Stimulated activated CD8-positive, alpha-beta memory T cell treated with anti-CD3 and anti-CD28 coated beads, Interleukin-12 subunit alpha, Interleukin-12 subunit beta, amount 100 ng/mL, for 4 hours (primary cell): ENCODE measurements around the gene TRMT112.
"Not testable (repeated sequence)": the region's sequence is repeated elsewhere in the genome, so short reads cannot be mapped to it uniquely, and the experiment has no call there.

Experiments used
- DNase-seq: peaks from one replicate; pipeline ENCODE4 v3.0.0-alpha.2; 2020; ENCODE audit warnings: low read depth

The TRMT112 gene

DNA sequence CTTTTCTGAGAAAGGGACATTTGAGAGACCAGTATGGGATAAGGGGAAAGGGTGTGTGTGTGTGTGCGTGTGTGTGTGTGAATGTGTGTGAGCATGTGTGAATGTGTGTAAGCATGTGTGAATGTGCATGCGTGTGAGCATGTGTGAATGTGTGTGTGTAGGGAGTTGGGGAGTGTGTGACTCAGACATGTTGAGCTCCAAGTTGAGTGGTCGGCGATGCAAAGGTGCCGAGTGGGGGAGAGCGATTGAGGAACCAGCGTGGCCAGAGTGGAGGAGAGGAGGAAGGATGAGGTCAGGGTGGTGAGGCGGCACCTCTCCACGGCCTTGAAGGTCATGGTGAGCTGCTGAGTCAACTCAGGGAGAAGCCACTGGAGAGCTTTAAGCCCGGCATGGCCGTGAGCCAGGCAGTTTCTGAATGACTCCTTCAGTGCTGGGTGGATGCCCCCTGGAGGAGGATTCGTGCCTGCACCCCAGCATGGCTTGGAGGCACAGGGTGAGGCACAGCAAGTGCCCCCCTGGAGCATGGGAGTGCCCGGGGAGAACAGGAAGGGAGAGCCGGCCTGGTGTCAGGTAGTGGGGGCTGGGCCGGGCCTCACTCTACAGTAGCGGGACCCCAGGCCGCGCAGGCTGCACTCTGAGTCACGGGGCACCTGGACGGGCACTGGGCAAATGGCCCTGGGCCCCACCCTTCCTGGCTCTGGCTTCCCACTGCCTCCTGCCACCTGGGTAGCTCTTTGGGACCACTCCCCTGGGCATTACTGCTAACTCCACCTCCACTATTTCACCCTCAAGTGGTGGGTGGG lies 14.4 kb upstream of the TRMT112 start:
- peak; percentile 55 for DNase-seq

DNA sequence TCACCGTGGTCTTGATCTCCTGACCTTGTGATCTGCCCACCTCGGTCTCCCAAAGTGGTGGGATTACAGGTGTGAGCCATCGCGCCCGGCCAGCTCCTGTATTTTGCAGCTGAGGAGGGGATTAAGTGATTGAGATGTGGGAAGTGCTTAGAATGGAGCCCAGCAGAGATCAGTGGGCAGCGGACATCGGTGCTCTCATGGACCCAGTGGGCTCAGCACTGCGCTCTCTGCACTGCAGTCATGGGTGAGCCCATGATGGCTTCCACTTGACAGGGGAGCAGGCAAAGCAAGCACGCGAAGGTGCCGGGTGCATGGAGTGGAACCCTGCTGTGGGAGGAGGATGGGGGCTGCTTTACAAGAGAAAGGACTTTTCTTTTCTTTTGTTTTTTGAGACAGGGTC lies 13.5 kb upstream of the TRMT112 start:
- DNase-seq: no peak

DNA sequence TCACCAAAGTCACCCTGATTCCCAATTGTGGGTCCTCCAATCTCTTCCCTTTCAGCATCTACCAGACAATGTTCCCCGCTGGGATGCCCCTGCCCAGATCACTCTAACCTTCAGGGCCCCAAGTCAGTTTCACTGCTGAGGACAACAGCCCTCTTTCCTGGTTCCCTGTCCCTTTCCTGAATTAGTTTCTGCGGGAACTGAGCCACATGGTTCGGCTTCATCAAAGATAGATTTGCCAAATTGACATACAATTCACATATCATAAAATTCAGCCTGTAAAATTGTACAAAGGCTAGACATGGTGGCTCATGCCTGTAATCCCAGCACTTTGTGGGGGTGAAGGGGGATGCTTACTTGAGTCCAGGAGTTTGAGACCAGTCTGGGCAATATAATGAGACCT lies 10.6 kb upstream of the TRMT112 start:
- DNase-seq: no peak

DNA sequence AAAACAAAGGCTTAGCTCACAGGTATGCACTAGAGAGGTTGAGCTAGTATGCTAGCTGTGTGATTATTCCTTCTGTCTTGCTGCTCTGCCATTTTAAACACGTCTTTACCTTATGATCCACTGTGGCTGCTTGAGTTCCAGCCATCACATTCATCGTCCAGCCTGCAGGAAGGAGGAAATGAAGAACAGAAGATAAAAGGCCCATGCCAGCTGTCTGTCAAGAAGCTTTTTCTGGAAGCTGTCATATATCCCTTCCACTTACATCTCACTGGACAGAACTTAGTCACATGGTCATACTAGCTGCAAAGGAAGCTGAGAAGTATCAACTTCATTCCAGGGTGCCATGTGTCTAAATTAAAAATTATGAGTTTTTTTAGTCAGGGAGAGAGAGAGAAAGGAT lies 10.0 kb upstream of the TRMT112 start:
- no peak for DNase-seq

DNA sequence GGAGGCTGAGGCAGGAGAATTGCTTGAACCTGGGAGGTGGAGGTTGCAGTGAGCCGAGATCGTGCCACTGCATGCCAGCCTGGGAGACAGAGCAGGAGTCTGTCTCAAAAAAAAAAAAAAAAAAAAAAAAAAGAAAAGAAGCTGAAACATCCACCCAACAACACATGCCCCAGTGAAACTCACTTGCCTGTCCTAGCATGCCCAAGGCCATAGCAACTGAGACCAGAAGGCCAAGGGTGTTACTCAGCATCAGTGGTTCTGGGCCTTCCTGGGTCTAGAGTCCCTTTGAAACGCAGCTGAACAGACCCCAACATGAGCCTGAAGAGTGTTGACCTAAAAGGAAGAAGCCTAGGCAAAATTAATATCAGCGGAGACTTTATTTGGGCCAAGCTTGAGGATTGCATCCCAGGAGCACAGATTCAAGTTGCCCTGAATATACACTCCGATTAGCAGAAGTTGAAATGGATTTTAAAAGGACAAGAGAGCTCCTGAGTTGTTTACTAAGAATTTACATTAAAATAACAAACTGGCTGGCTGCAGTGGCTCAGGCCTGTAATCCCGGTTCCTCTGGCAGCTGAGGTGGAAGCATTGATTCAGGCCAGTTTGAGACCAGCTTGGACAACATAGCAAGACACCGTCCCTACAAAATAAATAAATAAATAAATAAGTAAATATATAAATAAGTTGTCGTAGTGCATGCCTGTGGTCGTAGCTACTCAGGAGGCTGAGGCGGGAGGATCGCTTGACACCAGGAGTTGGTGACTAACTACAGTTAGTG lies 7.5 kb upstream of the TRMT112 start:
- no peak for DNase-seq

DNA sequence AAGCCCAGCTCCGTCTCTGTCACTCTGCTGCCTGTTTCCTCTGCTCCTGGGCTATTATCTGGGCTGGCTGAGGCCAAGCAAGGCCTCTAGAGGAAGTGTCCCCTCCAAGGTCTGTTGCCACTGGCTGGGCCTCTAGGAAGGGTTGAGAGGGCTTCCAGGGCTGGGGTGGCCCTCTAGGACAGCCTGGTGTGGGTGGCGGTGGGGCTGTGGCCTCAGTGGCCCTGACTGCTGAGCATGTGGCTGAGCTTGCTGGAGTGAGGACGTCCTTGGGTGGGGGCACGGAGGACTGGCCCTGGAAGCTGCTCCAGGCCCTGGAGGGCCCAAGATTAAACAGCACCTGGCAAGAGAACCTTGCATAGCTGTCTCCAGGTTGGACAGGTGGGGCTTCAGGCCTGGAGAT lies 6.6 kb upstream of the TRMT112 start:
- DNase-seq: not testable (repeated sequence)

DNA sequence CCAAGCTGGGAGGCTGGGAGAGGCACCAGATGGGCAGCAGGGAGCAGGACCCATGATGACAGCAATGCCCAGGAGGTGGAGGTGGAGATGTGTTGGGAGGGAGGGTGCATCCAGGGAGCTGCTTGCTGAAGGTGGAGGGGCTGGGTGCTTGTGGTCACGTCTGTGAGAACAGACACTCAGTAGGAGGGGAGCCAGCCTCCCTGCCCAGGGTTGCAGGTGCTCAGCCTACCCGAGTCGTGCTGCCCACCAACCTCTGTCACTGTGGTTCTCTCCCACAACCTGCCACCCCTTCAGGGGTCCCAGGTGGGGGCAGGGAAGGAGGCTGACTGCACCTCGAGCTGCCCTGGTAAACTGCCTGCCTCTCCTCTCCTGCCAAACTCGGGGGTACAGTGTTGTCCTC lies 6.0 kb upstream of the TRMT112 start:
- no peak for DNase-seq

DNA sequence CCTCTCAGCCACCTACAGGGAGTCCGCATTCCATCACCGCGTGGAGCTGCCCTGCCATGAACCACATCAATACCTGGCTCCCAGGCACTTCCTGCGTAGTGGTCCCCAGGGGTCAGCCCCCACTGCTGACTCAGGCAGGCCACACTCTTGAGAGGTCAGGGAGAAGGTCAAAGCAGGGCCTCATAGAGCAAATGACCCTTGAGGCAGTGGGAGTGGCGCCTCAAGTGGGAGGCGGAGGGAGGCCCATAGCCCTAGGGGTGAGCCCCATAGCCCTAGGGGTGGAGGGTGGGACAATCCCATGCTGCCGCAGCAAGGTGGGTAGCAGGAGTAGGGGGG lies 5.5 kb upstream of the TRMT112 start:
- no peak for DNase-seq

DNA sequence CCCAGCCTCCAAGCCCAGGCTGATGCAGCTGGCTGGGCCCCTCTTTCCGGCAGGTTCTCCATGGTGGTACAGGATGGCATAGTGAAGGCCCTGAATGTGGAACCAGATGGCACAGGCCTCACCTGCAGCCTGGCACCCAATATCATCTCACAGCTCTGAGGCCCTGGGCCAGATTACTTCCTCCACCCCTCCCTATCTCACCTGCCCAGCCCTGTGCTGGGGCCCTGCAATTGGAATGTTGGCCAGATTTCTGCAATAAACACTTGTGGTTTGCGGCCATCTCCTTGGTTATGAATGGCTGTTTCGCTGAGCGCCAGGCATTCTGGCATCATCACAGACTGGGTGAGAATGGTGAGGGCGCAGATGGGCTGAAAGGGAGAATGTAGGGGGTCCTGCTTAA lies 4.2 kb upstream of the TRMT112 start:
- DNase-seq: no peak

DNA sequence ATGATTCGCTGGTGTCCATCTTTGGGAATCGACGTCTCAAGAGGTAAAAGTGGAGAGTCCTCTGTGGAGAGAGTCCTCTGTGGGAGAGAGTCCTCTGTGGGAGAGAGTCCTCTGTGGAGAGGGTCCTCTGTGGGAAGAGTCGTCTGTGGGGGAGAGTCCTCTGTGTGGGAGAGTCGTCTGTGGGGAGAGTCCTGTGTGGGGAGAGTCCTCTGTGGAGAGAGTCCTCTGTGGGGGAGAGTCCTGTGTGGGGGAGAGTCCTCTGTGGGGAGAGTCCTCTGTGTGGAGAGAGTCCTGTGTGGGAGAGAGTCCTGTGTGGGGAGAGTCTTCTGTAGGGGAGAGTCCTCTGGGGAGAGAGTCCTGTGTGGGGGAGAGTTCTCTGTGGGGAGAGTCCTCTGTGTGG lies 3.7 kb upstream of the TRMT112 start:
- DNase-seq: no peak

DNA sequence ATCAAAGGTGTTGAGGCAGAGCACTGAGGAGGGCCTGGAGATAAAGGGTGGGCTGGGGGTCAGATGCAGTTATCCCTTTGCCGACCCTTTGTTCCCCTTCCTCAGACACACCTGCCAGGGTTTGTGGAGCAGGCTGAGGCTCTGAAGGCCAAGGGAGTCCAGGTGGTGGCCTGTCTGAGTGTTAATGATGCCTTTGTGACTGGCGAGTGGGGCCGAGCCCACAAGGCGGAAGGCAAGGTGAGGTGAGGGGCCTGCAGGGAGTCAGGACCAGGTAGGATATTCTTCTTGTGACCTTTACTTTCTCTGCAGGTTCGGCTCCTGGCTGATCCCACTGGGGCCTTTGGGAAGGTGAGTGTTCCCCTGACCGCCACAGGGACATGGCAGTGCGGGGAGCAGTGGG lies 3.2 kb upstream of the TRMT112 start:
- no peak for DNase-seq

DNA sequence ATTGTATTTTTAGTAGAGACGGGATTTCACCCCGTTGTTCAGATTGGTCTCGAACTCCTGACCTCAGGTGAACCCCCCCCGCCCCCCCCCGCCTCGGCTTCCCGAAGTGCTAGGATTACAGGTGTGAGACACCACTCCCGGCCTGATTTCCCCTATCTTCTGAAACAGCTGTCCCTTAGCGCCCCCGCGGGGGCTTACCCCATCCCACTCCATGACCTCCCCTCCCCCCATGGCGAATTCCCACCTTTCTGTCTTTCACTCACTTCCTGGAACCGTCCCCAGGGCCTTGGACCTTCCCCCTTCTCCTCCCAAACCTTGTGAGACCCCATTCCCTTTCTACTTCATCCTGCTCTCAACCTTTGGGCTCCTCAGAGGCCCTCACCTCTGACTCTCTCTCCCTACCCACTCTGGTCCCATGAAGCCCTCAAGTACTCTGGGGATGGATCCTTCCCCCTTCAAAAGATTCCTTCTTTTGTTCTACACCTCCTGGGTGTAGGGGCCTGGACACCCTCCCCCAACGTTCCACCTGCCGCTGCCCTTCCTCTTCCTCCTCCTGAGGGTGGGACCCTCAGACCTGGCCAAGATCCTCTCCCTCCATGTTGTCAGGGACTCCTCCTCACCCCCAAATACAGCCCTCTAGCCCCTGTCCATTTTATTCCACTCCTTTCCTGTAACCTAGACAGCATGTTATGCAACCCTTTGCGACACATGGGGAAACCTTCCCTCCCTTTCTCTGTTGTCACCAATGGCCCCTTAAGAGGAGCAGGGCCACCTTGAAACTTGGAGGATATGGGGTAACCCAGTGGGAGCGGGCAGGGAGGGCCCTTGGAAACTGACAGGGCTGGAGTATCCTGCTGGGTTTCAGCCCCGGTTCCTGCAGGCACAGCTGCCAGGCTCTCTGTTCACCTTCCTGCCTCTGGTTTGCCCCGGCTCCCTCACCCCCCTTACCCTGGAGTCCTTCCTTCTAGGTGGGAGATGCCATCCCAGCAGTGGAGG lies 1.7 kb upstream of the TRMT112 start:
- no peak for DNase-seq

DNA sequence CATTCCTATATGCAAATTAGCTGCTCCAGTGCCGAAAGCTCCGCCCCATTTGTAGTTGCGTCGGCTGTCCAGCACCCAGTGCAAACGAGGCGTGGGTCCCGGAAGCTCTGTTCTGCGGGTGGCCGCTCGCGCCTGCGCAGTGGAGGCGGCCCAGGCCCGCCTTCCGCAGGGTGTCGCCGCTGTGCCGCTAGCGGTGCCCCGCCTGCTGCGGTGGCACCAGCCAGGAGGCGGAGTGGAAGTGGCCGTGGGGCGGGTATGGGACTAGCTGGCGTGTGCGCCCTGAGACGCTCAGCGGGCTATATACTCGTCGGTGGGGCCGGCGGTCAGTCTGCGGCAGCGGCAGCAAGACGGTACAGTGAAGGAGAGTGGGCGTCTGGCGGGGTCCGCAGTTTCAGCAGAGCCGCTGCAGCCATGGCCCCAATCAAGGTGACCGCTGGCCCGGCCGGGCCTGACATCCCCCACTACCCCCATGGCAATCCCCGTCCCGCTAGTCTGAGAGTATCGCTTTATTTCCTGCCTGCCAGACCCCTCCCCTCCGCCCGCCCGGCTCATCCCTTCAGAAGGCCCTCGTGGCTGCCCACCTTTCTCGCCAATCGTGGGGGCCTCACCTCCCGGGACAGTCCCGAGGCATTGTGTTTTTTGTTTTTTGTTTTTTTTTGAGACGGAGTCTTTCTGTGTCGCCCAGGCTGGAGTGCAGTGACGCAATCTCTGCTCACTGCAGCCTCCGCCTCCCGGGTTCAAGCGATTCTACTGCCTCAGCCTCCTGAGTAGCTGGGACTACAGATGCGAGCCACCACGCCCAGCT lies 804 bp upstream of the TRMT112 start, which contains the start of gene PRDX5:
Gene PRDX5 (plus strand): TSS at position 161 of the 805 bp plus-strand sequence. CDS start 95 bp downstream, at position 256.
- peak; percentile 93 for DNase-seq

DNA sequence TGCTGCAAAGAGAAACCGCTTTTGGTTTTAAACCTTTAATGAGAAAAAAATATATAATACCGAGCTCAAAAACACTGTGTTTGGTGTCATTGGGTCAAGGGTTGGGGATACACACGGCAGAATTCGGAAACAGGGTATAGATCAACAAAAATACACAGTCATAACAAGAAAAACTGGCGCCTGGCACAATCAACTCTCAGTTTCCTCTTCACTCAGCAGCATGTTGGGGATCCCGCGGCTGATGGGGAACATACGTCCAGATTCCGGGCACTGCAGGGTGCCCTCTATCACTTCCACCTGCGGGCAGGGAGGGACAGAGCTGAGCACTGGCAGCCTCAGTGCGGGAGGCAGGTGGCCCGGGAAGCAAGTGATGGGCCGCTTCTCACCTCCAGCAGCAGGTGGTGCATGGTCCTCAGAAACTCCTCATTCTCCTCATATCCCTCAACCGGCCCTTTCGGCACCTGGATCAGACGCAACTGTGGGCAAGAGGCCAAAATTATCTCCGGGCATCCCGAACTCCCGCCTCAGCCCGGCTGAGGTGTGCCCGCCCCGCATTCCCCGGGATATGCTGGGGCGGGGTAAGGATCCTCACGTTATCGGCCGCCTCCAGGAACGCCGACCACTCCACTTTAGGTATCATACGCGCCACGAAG lies 561 bp downstream of the TRMT112 start:
- no peak for DNase-seq

DNA sequence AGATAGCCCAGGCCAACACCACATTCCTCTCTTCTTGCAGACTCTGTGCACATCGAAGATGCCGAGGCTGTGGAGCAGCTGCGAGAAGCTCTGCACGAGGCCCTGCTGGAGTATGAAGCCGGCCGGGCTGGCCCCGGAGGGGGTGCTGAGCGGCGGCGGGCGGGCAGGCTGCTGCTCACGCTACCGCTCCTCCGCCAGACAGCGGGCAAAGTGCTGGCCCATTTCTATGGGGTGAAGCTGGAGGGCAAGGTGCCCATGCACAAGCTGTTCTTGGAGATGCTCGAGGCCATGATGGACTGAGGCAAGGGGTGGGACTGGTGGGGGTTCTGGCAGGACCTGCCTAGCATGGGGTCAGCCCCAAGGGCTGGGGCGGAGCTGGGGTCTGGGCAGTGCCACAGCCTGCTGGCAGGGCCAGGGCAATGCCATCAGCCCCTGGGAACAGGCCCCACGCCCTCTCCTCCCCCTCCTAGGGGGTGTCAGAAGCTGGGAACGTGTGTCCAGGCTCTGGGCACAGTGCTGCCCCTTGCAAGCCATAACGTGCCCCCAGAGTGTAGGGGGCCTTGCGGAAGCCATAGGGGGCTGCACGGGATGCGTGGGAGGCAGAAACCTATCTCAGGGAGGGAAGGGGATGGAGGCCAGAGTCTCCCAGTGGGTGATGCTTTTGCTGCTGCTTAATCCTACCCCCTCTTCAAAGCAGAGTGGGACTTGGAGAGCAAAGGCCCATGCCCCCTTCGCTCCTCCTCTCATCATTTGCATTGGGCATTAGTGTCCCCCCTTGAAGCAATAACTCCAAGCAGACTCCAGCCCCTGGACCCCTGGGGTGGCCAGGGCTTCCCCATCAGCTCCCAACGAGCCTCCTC lies 1.5 kb downstream of the TRMT112 start:
- not testable (repeated sequence) for DNase-seq

DNA sequence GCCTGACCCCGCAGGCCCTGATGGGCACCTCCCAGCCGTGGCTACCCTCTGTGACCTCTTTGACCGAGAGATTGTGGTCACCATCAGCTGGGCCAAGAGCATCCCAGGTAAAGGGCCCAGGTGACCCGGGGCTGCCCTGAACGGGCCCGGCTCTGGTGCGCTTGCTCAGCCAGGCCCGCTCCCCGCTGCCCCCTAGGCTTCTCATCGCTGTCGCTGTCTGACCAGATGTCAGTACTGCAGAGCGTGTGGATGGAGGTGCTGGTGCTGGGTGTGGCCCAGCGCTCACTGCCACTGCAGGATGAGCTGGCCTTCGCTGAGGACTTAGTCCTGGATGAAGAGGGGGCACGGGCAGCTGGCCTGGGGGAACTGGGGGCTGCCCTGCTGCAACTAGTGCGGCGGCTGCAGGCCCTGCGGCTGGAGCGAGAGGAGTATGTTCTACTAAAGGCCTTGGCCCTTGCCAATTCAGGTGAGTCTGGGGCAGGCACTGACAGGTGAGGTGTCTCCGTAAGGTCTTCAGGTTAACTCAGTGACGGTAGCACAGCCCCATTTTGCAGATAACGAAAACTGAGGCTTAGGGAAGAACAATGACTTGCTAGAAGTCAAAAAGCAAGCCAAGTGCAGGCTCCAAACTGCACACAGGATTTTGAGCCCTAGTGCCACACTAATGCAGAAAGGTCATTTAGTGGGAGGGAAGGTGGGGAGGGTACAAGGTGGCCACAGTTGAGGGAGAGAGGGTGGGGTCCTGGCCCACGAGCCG lies 2.4 kb downstream of the TRMT112 start:
- DNase-seq: no peak

DNA sequence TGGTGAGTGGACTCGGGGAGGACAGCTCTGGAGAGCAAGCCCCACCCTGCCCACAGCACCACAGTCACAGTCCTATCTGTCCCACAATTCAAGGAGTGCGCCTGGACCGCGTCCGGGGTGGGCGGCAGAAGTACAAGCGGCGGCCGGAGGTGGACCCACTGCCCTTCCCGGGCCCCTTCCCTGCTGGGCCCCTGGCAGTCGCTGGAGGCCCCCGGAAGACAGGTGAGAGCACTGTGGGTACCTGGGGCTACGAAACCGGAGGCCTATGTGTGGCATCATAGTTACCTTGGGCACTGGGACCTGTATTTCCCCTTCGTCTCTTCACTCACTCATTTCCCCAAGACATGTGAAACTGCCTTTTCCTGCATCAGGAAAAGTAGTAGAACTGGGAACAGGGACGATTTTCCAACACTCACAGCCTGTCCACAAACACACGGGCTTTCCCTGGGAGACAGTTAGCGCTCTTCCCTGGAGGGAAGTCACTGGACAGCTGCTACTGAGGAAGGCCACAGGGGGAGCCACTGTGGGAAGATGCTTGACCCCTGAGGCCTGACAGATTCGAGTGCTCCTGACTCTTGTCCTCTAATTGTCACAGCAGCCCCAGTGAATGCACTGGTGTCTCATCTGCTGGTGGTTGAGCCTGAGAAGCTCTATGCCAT lies 3.1 kb downstream of the TRMT112 start:
- DNase-seq: no peak

DNA sequence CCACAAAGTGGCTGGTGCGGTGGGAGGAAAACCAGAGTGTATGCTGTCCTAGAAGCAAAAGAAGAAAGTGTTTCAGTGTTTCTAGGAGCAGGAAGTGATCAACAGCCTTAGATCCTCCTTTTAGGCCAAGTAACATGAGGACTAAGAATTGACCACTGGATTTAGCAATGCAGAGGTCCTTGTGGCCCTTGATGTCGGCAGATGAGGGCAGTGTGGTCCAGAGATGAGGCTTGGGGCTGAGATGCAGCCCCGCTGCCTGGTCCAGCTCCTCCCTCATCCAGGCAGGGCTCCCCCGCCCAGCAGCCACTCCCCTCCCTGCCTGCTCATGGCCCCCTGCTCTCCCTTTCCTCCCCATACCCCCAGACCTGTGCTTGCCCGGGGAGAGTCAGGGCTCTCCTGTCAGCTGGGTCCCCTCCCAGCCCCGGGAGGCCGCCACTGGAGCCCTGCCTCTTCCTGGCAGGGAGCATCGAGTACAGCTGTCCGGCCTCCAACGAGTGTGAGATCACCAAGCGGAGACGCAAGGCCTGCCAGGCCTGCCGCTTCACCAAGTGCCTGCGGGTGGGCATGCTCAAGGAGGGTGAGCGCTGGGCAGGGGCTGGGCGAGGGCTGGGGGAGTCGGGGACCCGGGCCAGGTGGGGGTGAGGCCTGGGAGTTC lies 3.7 kb downstream of the TRMT112 start:
- DNase-seq: no peak
